ACC112 (cell line): ENCODE data around the gene NPLOC4.

ENCODE experiments used
- H2AFZ ChIP-seq: fragments of 200-600 bp; sonication (generic); one replicate; pipeline ENCODE4 v1.6.0; 2017; ENCODE audit warnings: antibody characterized with exemption, low read length; ENCODE audit not compliant: unreplicated experiment
- H3K27ac ChIP-seq: fragments of 200-600 bp; sonication (generic); 2 replicates; pipeline ENCODE4 v1.5.1; 2014; ENCODE audit warnings: low read depth, mild to moderate bottlenecking, antibody characterized with exemption, low read length, moderate library complexity
- H3K27me3 ChIP-seq: fragments of 200-600 bp; sonication (generic); 2 replicates; pipeline ENCODE4 v1.6.1; 2014; ENCODE audit warnings: mild to moderate bottlenecking, antibody characterized with exemption, low read length, moderate library complexity, mixed read lengths; ENCODE audit not compliant: insufficient read depth
- H3K36me3 ChIP-seq: fragments of 200-600 bp; sonication (generic); 2 replicates; pipeline ENCODE4 v1.6.1; 2016; ENCODE audit warnings: mild to moderate bottlenecking, antibody characterized with exemption, low read length, moderate library complexity, mixed read lengths; ENCODE audit not compliant: insufficient read depth
- H3K4me1 ChIP-seq: fragments of 200-600 bp; sonication (generic); one replicate; pipeline ENCODE4 v1.6.1; 2016; ENCODE audit warnings: low read length, mixed read lengths; ENCODE audit not compliant: insufficient read depth, unreplicated experiment, control insufficient read depth
- H3K4me3 ChIP-seq: fragments of 200-600 bp; sonication (generic); 2 replicates; pipeline ENCODE4 v1.5.1; 2014; ENCODE audit warnings: mild to moderate bottlenecking, low read depth, low read length
- H3K79me2 ChIP-seq: fragments of 200-600 bp; sonication (generic); one replicate; pipeline ENCODE4 v1.6.0; 2016; ENCODE audit warnings: low read length; ENCODE audit not compliant: control insufficient read depth, unreplicated experiment, insufficient read depth

The NPLOC4 gene

GRCh38 chr17:81660441-81660840 is 23.5 kb upstream of the NPLOC4 start:
- Histone ChIP-seq H2AFZ (no peak overlapping the region), H3K36me3 (no peaks in the 10 kb centered on the region), H3K4me3 (no peak overlapping the region), H3K27ac (no peak overlapping the region), H3K4me1 (peaks cover 6% of the 10 kb centered on the region), H3K79me2 (peaks cover 9% of the 10 kb centered on the region), H3K27me3 (no peaks in the 10 kb centered on the region)

- no peak overlapping the region for H3K4me3 ChIP-seq
- no peaks in the 10 kb centered on the region for H3K27me3 ChIP-seq
- H3K4me1 ChIP-seq, result no peaks in the 10 kb centered on the region
- H3K27ac ChIP-seq, result no peak overlapping the region
- no peaks in the 10 kb centered on the region for H3K79me2 ChIP-seq
- no peaks in the 10 kb centered on the region for H3K36me3 ChIP-seq
- H2AFZ ChIP-seq, result no peak overlapping the region
Observed at GRCh38 chr17:81659038-81659437, 22.1 kb upstream of the NPLOC4 start.

- no peaks in the 10 kb centered on the region for H3K27me3 ChIP-seq
- no peaks in the 10 kb centered on the region for H3K36me3 ChIP-seq
- H3K4me1 ChIP-seq, result no peaks in the 10 kb centered on the region
- H3K27ac ChIP-seq, result no peak overlapping the region
- no peak overlapping the region for H2AFZ ChIP-seq
- no peak overlapping the region for H3K4me3 ChIP-seq
- H3K79me2 ChIP-seq, result no peaks in the 10 kb centered on the region
Observed at GRCh38 chr17:81656835-81657234, 19.9 kb upstream of the NPLOC4 start.

GRCh38 chr17:81656118-81656743 is 19.3 kb upstream of the NPLOC4 start, which contains the start of gene PDE6G:
Gene PDE6G (minus strand): TSS chr17:81656542. CDS start chr17:81653305, 3,237 bp downstream.
- H3K79me2 ChIP-seq, result no peaks in the 10 kb centered on the region
- peaks cover 3% of the 10 kb centered on the region for H3K4me1 ChIP-seq
- no peaks in the 10 kb centered on the region for H3K27me3 ChIP-seq
- H2AFZ ChIP-seq, result no peak within 1 kb of the TSS
- H3K4me3 ChIP-seq, result no peak within 1 kb of the TSS
- H3K36me3 ChIP-seq, result no peaks in the 10 kb centered on the region
- H3K27ac ChIP-seq, result no peak within 1 kb of the TSS

- Histone ChIP-seq H3K27me3 (no peaks in the 10 kb centered on the region), H3K4me3 (no peak overlapping the region), H3K4me1 (peaks cover 5% of the 10 kb centered on the region), H3K79me2 (no peaks in the 10 kb centered on the region), H3K27ac (no peak overlapping the region), H3K36me3 (no peaks in the 10 kb centered on the region), H2AFZ (no peak overlapping the region)
Observed at GRCh38 chr17:81655378-81656117, 18.6 kb upstream of the NPLOC4 start.

- peaks cover 5% of the 10 kb centered on the region for H3K4me1 ChIP-seq
- H3K36me3 ChIP-seq, result no peaks in the 10 kb centered on the region
- peaks cover 9% of the 10 kb centered on the region for H3K27me3 ChIP-seq
- H3K27ac ChIP-seq, result no peak overlapping the region
- no peak overlapping the region for H3K4me3 ChIP-seq
- no peak overlapping the region for H2AFZ ChIP-seq
- H3K79me2 ChIP-seq, result no peaks in the 10 kb centered on the region
Observed at GRCh38 chr17:81652906-81653771, 16.2 kb upstream of the NPLOC4 start.

- Histone ChIP-seq H3K27ac (no peak overlapping the region), H3K79me2 (no peaks in the 10 kb centered on the region), H3K27me3 (peaks cover 18% of the 10 kb centered on the region), H3K4me1 (peaks cover 5% of the 10 kb centered on the region), H3K4me3 (no peak overlapping the region), H3K36me3 (no peaks in the 10 kb centered on the region), H2AFZ (no peak overlapping the region)
Observed at GRCh38 chr17:81651692-81652091, 14.8 kb upstream of the NPLOC4 start.

- peaks cover 18% of the 10 kb centered on the region for H3K27me3 ChIP-seq
- H2AFZ ChIP-seq, result no peak overlapping the region
- H3K27ac ChIP-seq, result no peak overlapping the region
- H3K4me3 ChIP-seq, result no peak overlapping the region
- H3K4me1 ChIP-seq, result peaks cover 5% of the 10 kb centered on the region
- no peaks in the 10 kb centered on the region for H3K79me2 ChIP-seq
- H3K36me3 ChIP-seq, result no peaks in the 10 kb centered on the region
Observed at GRCh38 chr17:81650951-81651350, 14.0 kb upstream of the NPLOC4 start.

GRCh38 chr17:81648707-81649085 is 11.8 kb upstream of the NPLOC4 start:
- peaks cover 5% of the 10 kb centered on the region for H3K4me1 ChIP-seq
- no peak overlapping the region for H3K27ac ChIP-seq
- H3K27me3 ChIP-seq, result peaks cover 18% of the 10 kb centered on the region
- no peaks in the 10 kb centered on the region for H3K79me2 ChIP-seq
- H3K4me3 ChIP-seq, result no peak overlapping the region
- H3K36me3 ChIP-seq, result no peaks in the 10 kb centered on the region
- no peak overlapping the region for H2AFZ ChIP-seq

- H3K36me3 ChIP-seq, result no peaks in the 10 kb centered on the region
- no peak overlapping the region for H2AFZ ChIP-seq
- peaks cover 18% of the 10 kb centered on the region for H3K27me3 ChIP-seq
- peaks cover 5% of the 10 kb centered on the region for H3K4me1 ChIP-seq
- no peak overlapping the region for H3K27ac ChIP-seq
- H3K4me3 ChIP-seq, result no peak overlapping the region
- H3K79me2 ChIP-seq, result no peaks in the 10 kb centered on the region
Observed at GRCh38 chr17:81648013-81648706, 11.2 kb upstream of the NPLOC4 start.
